GDM1 (cell line): ENCODE results near the gene SPATA6.
"Not testable (repeated sequence)": the region's sequence is repeated elsewhere in the genome, so short reads cannot be mapped to it uniquely, and the experiment has no call there.

Experiments used
- DNase-seq: peaks from one replicate; lab custom pipeline; 2025; lab: John Stamatoyannopoulos, UW

SPATA6 gene

DNA sequence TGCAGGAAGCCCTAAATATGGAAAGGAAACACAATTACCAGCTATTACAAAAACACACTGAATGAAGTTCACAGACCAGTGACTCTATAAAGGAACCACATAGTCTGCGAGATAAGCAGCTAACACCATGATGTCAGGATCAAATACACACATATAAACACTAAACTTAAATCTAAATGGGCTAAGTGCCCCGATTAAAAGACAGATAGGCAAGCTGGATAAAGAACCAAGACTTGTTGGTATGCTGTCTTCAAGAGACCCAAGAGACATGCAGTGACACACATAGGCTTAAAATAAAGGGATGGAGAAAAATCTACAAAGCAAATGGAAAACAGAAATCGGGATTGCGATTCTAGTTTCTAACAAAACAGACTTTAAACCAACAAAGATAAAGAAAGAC lies 127.6 kb downstream of the SPATA6 start:
- no peak for DNase-seq

DNA sequence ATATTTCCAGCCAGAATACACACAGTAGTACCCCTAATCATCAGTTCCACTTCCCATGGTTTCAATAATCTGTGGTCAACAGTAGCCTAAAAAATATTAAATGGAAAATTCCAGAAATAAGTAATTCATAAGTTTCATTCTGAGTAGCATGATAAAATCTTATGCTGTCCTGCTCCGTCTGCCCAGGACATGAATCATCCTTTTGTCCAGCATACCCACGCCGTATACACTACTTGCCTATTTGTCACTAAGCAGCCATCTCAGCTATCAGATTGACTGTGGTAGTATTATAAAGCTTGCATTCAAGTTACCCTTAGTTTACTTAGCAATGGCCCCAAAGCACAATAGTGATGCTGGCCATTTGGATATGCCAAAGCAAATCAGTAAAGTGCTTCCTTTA lies 130.8 kb downstream of the SPATA6 start:
- no peak for DNase-seq

- DNase-seq = no peak
Measured at GRCh38 chr1:48338257-48338656, 133.7 kb downstream of the SPATA6 start.

DNA sequence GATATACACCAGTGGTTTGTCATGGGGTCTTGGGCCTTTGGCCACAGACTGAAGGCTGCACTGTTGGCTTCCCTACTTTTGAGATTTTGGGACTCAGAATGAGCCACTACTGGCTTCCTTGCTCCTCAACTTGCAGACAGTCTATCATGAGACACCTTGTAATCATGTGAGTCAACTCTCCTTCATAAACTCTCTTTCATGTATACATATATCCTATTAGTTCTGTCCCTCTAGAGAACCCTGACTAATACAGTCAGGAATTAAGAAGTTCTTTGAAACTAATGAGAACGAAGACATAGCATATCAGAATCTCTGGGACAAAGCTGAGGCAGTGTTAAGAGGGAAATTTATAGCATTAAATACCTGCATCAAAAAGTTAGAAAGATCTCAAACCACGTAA lies 138.7 kb downstream of the SPATA6 start:
- no peak for DNase-seq

- no peak for DNase-seq
Measured at GRCh38 chr1:48332115-48332514, 139.9 kb downstream of the SPATA6 start.

DNA sequence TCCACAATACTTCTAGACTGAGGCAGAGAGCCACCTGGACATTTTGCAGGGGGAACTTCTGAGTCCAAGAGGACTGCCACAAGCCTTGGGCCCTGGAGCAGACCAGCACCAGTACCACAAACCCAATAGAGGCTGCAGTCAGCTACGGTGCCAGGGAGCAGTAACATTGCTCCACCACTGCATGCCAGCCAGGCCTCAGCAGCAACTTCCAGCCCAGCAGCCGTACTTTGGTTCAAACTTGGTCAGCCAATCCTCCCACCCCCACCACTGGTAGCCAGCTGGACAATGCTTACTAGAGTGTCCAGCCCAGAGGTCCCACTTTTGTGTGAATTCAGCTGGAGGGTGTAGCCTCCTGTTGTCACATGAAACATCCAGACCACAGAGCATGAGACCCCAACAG lies 142.1 kb downstream of the SPATA6 start:
- DNase-seq = no peak

DNA sequence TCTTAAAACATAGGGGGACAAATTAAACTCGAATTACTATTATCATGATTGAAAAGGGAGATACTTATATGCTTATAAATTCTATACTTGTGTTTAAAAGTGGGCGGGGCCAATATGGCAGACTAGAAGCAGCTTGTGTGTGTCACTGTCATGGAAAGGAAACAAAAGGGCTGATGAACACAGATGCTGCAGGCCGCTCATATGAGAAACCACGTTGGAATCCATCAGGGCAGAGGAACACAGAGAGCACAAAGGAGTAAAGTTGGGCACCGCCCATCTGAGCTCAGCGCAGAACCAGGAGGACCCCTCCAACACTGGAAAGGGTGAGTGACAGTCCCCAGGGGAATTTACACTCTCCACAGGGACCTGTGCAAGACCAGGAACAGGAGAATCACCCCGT lies 142.5 kb downstream of the SPATA6 start:
- DNase-seq = no peak

GRCh38 chr1:48311829-48312228 lies 160.2 kb downstream of the SPATA6 start:
- not testable (repeated sequence) for DNase-seq

DNA sequence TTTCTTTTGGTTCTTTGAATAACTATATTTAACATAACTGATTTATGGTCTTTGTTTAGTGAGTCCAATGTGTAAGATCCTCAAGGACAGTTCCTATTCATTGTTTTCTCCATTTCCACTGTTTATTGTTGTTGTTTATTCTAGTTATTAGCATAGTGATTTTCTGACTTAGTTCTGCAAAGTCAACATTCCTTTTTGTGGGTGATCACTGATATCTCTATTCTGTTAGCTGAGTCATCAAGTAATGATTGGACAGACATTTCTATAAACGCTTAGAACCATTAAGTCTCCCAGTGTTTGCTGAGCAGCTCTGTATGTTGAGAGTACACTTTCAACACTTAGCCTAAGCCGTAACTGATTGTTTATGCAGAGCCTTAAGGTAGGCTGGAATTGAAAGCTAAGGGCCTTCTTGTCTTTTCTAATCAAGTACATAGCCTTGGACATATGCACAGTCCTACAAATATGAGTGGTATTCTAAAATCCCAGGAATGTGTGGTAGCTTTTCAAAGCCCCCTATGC lies 162.4 kb downstream of the SPATA6 start:
- DNase-seq = no peak

DNA sequence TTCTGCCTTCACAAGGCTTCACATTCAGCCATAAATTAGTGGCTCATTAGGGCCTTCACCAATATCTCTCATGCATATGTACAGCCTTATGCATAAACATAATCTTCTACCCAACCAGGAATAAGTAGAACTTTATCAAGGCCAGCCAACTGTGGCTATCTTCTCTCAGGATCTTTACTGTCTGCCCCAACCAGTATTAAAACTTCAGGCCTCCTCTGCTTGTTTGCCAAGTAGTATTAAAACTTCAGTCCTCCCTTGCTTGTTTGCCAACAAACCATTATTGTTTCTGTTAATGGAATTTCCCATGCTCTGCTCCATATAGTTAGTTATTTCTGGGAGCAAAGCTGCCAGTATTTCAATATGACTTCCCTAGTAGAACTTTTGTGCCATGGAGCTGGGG lies 169.4 kb downstream of the SPATA6 start:
- no peak for DNase-seq

DNA sequence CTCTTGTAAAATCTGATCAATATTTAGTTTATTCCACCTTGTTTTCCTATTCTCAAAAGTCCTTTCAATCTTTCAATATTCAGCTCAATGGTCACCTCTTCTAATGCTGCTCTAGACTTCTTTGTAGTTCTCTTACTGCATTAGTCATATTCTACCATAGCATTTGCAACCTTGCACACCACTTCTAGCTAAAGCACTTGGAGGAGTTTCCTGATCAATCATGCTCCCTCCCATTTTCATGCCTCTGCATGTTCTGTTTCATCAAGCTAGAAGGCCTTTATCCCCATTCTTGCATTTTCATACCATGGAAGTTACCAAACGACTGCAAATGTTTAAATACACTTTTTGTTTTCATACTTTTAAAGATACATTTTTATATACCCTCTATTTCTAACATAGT lies 177.3 kb downstream of the SPATA6 start:
- DNase-seq = no peak

- not testable (repeated sequence) for DNase-seq
Measured at GRCh38 chr1:48294094-48294493, 177.9 kb downstream of the SPATA6 start.

- DNase-seq = no peak
Measured at GRCh38 chr1:48292706-48293105, 179.3 kb downstream of the SPATA6 start.

- no peak for DNase-seq
Measured at GRCh38 chr1:48291421-48291820, 180.6 kb downstream of the SPATA6 start.

DNA sequence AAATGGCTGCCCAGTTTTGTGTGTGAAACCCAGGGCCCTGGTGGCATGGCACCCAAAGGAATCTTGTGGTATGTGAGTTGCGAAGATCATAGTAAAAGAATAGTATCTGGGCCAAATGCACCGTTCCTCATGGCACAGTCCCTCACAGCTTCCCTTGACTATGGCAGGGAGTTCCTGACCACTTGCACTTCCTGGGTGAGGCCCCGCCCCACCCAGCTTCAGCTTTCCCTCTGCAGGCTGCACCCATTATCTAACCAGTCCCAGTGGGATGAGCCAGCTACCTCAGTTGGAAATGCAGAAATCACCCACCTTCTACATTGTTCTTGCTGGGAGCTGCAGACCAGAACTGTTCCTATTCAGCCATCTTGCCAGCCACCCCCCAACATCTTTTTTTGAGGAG lies 186.5 kb downstream of the SPATA6 start:
- no peak for DNase-seq

GRCh38 chr1:48284696-48285420 lies 187.1 kb downstream of the SPATA6 start:
- not testable (repeated sequence) for DNase-seq

- not testable (repeated sequence) for DNase-seq
Measured at GRCh38 chr1:48282329-48282728, 189.7 kb downstream of the SPATA6 start.

DNA sequence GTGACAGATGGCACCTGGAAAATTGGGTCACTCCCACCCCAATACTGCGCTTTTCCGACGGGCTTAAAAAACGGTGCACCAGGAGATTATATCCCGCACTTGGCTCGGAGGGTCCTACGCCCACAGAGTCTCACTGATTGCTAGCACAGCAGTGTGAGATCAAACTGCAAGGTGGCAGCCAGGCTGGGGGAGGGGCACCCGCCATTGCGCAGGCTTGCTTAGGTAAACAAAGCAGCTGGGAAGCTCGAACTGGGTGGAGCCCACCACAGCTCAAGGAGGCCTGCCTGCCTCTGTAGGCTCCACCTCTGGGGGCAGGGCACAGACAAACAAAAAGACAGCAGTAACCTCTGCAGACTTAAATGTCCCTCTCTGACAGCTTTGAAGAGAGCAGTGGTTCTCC lies 194.6 kb downstream of the SPATA6 start:
- DNase-seq = not testable (repeated sequence)

- DNase-seq = no peak
Measured at GRCh38 chr1:48266576-48266975, 205.4 kb downstream of the SPATA6 start.

- no peak for DNase-seq
Measured at GRCh38 chr1:48263041-48263440, 209.0 kb downstream of the SPATA6 start.

- no peak for DNase-seq
Measured at GRCh38 chr1:48261881-48262400, 210.1 kb downstream of the SPATA6 start.

DNA sequence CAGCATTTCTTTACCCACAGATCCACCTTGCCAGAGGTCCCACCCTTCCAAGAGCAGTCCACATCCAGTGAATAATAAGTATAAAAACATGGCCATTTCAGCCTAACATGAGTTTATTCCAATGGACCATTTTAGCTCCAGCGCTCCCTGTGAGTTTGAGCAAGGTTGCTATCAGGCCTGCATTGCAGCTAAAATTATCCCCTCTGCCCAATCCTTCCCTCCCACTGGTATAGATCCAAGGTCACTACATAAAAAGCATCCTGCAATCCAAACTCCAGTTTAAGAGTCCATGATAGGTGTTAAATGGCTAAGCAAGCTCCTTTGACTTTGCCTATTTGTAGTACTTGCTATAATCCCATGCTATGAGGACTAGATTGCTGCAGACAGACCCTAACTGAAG lies 213.9 kb downstream of the SPATA6 start:
- DNase-seq = no peak

DNA sequence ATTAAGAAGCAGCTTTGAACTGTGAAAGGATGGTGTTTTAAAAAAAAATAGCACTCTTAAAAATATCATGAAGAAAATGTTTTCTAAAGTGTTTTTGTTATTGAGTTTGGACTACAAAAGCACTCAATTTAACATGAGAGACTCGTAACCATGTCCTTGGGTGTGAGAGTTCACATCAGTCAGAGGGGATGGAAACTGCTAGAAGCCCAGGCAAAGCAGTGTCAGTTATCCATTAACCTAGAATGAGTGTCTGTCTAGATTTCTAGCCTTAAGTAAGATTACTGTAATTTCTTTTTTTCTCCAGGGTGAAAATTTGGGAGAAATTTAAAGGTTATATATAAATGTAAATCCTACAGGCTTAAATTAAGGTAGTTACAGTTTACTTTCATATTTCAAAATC lies 217.8 kb downstream of the SPATA6 start:
- no peak for DNase-seq

DNA sequence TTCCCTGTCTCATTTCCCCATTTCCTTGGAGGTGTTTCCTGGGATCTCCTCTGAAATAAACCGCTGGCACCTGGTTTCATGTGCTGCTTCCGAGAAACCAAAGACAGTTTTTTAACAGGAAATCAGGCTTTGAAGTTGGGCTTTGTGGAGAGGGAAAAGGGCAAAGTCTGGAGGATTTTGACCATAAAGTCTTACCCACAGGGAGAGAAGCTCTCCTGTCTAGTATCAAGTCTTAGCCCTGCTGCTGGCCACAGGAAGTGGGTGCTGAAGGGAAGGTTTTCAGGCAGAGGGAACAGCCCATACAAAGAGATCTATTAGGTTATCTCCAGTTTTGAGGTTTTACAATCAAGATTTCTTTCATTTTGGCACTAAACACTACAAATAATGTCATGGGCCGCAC lies 220.2 kb downstream of the SPATA6 start:
- DNase-seq = no peak
